ENCODE measurements around the gene RLBP1.

Gene RLBP1

GRCh38 chr15:89205991-89206585 is 15.3 kb downstream of the RLBP1 start:
- DNase-seq (ENCODE audit: low read depth): no peak

- DNase-seq (ENCODE audit: low read depth): no peak
Observed at GRCh38 chr15:89203705-89204273, 17.6 kb downstream of the RLBP1 start.

GRCh38 chr15:89201465-89202005 is 19.8 kb downstream of the RLBP1 start:
- DNase-seq (ENCODE audit: low read depth): no peak

- no peak for DNase-seq (ENCODE audit: low read depth)
Observed at GRCh38 chr15:89200182-89200581, 21.2 kb downstream of the RLBP1 start.

GRCh38 chr15:89199746-89200145 is 21.6 kb downstream of the RLBP1 start:
- DNase-seq (ENCODE audit: low read depth): no peak

GRCh38 chr15:89198934-89199333 is 22.4 kb downstream of the RLBP1 start:
- DNase-seq (ENCODE audit: low read depth): no peak

GRCh38 chr15:89198196-89198595 is 23.2 kb downstream of the RLBP1 start:
- DNase-seq (ENCODE audit: low read depth): no peak

GRCh38 chr15:89197503-89197971 is 23.8 kb downstream of the RLBP1 start:
- no peak for DNase-seq (ENCODE audit: low read depth)

GRCh38 chr15:89196994-89197393 is 24.4 kb downstream of the RLBP1 start:
- DNase-seq (ENCODE audit: low read depth): no peak

GRCh38 chr15:89196241-89196640 is 25.1 kb downstream of the RLBP1 start:
- no peak for DNase-seq (ENCODE audit: low read depth)

GRCh38 chr15:89195836-89196235 is 25.5 kb downstream of the RLBP1 start:
- DNase-seq (ENCODE audit: low read depth): no peak

- no peak for DNase-seq (ENCODE audit: low read depth)
Observed at GRCh38 chr15:89194608-89195007, 26.8 kb downstream of the RLBP1 start.

- DNase-seq (ENCODE audit: low read depth): no peak
Observed at GRCh38 chr15:89192766-89193165, 28.6 kb downstream of the RLBP1 start.

- no peak for DNase-seq (ENCODE audit: low read depth)
Observed at GRCh38 chr15:89192136-89192535, 29.2 kb downstream of the RLBP1 start.

- no peak for DNase-seq (ENCODE audit: low read depth)
Observed at GRCh38 chr15:89187986-89188514, 33.3 kb downstream of the RLBP1 start.

GRCh38 chr15:89187301-89187985 is 33.9 kb downstream of the RLBP1 start:
- no peak for DNase-seq (ENCODE audit: low read depth)

- DNase-seq (ENCODE audit: low read depth): no peak
Observed at GRCh38 chr15:89186803-89187202, 34.6 kb downstream of the RLBP1 start.

GRCh38 chr15:89184886-89185526 is 36.4 kb downstream of the RLBP1 start:
- no peak for DNase-seq (ENCODE audit: low read depth)

- no peak for DNase-seq (ENCODE audit: low read depth)
Observed at GRCh38 chr15:89184357-89184756, 37.0 kb downstream of the RLBP1 start.

- DNase-seq (ENCODE audit: low read depth): no peak
Observed at GRCh38 chr15:89179966-89180875, 41.2 kb downstream of the RLBP1 start.

- DNase-seq (ENCODE audit: low read depth): no peak
Observed at GRCh38 chr15:89178307-89178977, 42.9 kb downstream of the RLBP1 start.
